NCI-H1105 treated with DMSO at 0.1 percent for 48 hours (cell line): ENCODE data around the gene PJA1.

ENCODE experiments used
- DNase-seq: peaks from one replicate; lab custom pipeline; 2025; lab: John Stamatoyannopoulos, UW

Gene PJA1

GRCh38 chrX:69170319-69170718 is 5.1 kb upstream of the PJA1 start:
- DNase-seq, result no peak

- peak; percentile 16 for DNase-seq
Observed at GRCh38 chrX:69163936-69164741, 1.1 kb downstream of the PJA1 start.

DNA sequence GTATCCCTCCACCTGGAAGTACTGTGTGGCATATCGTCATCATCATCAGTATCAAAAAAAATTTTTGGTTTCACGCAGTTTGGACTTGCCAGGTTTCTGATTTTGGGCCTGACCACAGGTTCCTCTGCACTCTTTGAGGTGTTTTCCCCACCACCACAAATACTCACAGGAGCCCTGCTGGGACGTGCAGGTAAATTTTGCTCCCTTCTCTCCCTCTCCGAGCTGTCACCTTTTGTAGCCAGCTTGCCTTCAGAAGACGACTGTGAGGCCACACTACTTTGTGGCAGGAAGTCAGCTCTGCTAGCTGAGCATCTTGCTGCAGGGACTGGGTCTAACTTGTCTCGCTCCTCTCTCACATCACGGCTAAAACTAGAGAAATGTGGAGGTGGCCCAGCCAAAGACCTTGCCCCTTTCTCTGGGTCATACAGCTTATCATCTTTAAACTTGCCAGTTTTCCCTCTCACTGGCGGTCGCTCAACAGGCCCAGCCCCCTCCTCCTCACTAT is 2.8 kb downstream of the PJA1 start:
- no peak for DNase-seq

GRCh38 chrX:69161786-69162349 is 3.4 kb downstream of the PJA1 start:
- no peak for DNase-seq

DNA sequence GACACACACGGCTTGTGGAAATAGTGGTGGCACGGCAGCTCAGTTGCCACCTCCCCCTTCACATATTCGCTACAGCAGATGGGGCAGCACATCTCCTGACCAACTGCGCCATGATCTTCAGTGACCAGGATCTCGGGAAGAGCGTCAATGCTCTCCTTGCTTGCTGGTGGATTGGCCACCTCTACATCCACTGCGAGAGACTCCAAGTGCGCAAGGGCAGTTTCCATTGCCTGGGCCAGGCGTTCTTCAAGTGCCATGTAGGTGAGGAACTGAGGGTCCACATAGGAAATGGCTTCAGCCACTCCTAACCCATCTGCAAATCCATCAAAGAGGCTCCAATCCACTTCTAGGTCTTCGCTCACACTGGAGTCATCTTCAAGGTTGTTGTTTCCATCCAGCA is 3.9 kb downstream of the PJA1 start:
- no peak for DNase-seq

GRCh38 chrX:69158166-69158980 is 6.9 kb downstream of the PJA1 start:
- DNase-seq, result peak; percentile 73

GRCh38 chrX:69156638-69157037 is 8.6 kb downstream of the PJA1 start:
- DNase-seq, result no peak

DNA sequence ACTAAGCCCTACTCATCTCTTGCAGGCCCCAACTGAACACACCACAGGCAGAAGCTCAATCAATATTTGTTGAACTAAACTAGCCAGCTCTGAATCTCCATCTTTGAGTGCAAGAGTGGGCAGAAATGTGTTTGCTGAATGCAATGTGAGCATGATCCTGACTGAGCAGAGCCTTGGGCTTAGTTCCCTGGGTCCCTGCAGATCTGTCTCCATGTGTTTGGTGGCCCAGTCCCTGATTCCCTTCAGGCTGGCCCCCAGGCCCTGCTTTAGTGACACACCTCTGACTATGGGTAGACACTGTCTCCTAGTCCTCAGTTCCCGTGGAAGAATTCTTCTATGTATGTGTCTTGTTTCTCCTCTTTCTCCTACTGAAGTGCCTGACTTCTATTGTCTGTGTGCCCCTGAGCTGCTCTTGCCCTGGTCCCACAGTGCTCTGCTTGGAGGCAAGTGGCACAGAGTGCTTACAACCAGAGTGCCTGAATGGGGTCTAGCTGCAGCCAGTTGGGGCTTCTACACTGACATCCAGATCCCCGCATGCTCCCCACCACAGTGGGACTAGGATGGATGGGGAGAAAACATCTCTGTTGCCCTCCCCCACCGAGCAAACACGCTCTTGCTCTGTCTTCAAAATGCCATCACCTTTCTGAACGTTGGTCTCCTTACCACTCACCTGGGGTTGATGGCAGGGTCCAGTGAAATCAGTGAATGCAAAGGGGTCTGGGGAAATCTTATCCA is 9.3 kb downstream of the PJA1 start:
- DNase-seq, result no peak

DNA sequence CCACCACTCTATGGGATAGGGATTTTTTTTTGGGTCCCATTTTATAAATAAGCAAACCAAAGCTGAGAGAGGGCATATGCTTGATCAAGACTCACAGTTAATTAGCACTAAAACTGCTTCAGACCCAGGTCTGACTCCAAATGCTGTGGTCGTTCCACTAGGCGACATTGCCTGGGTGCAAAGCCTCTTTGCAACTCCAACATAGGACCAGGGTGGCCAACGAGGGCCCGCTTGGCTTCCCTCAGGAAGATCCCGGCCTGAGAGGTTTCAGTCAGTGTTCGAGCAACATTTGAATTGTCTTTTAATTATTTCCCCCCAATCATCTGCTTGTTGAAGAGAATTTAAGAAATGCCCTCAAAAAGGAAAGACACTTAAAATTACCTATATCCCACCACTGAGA is 11.2 kb downstream of the PJA1 start:
- DNase-seq, result no peak

DNA sequence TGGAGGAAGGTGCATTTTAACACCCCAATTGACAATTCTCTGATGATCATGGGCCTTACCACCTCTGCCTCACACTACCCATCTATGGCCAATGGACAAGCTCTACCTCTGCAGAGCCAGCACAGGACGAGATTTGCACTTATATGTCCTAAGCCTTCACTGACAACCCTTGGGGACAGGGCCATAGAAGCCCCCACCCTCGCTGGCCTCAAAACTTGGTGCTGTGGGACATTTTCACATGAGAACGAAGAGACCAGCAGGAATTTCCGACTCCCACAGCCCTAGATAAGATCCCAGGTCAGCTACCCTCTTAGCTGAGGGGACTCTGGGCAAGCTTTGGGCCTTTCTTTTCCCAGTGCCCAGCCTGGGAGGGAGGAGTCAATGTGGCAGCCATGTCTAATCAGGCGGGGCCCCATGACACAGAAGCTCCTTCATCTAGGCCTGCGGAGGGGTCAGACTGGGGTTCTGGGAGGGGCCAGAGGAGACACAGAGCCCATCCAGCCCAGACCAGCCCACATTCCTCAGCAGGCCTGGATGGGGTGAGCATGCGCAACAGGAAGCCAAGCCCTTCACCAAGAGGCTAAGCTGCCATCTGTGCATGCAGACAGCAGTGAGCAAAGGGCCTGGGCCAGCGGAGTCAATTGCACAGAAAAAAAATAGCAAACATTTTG is 12.1 kb downstream of the PJA1 start:
- DNase-seq, result no peak

- DNase-seq, result no peak
Observed at GRCh38 chrX:69152417-69152841, 12.8 kb downstream of the PJA1 start.

- no peak for DNase-seq
Observed at GRCh38 chrX:69151866-69152284, 13.4 kb downstream of the PJA1 start.

DNA sequence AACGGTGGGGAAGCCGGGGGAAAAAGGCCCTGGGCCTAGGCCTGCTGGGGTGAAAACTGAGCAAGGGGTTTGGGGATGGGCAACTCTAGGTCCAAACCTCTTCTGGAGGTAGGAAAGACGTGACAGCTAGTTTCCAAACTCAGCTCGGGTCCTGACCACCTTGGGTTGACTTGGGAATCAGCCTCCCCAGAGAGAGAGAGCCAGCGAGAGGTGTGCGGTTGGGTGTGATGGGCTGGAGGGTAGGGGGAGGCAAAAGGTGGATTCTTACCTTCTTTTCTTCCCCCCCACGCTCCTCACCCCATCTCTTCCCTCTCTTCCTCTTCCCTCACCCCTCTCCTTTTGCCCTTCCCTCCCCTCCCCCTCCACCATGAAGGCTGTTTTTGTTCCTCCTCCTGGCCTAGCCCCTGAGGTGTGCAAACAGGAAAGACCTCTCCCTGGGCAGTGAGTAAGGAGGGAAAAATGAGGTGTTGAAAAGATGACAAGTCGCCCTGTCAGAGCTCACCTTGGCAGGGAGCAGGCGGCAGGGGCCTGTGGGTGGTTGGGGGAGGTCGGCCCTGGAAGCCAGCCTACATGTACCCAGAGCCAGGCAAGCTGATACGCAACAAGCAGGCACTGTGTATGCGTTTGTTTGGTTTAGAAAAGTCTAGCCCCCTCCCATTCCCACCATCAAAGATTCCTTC is 14.8 kb downstream of the PJA1 start:
- DNase-seq, result no peak

GRCh38 chrX:69149466-69150280 is 15.6 kb downstream of the PJA1 start:
- DNase-seq, result no peak

DNA sequence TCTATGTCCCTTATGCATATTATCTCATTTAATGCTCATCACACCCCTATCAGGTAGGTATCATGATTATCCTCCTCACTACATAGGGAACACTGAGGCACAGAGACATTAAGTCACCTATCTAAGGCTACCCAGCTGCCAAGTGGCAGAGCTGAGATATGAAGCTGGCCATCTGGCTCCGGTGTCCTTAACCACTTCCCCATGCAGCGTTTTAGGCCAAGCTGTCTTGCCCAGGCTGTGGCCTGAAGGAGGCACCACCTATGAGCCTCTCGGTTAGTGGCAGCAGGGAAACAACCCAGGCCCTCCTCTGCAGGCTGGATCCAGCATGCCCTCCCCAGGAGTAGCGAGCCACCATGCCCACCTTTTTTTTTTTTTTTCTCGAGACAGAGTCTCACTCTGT is 16.3 kb downstream of the PJA1 start:
- no peak for DNase-seq

GRCh38 chrX:69146739-69147138 is 18.5 kb downstream of the PJA1 start:
- DNase-seq, result no peak

- no peak for DNase-seq
Observed at GRCh38 chrX:69145714-69146113, 19.5 kb downstream of the PJA1 start.

GRCh38 chrX:69144838-69145680 is 20.2 kb downstream of the PJA1 start:
- DNase-seq, result no peak

DNA sequence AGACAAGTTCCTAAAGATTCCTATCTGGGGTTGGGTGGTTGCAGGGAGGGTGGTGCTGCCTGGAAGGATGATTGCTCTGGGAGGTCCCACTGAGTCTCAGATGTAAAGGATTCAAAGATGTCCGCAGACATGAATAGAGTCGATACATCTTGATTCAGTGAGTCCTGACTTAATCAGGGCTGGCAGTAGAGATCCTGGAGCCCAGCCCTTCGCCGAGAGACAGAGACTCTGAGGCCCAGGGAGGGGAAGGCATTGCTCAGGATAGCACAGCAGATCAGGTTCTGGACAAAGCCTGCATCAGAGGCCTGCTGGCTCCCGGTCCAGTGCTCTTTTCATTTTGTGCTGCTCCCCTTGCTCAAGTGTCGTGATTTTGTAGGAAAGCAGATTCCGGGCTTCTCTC is 21.7 kb downstream of the PJA1 start:
- no peak for DNase-seq
